Effector memory CD4-positive, alpha-beta T cell (primary cell): ENCODE results near the gene MAP3K5.

Source experiments
- DNase-seq, 3 donors: peaks; one replicate each; pipeline ENCODE4 v3.0.0-alpha.2; 2020
- H3K27ac ChIP-seq: 2 replicates; pipeline ENCODE4 v1.7.0; 2013; ENCODE audit warnings: mild to moderate bottlenecking, low read length, moderate library complexity; ENCODE audit not compliant: insufficient read depth, poor library complexity, severe bottlenecking
- H3K27me3 ChIP-seq: replicated peaks from 2 replicates; pipeline ENCODE4 v1.7.0; 2013; ENCODE audit warnings: mild to moderate bottlenecking, low read length; ENCODE audit not compliant: insufficient read depth, control insufficient read depth, poor library complexity, severe bottlenecking
- H3K36me3 ChIP-seq: 2 replicates; pipeline ENCODE4 v1.7.0; 2013; ENCODE audit warnings: mild to moderate bottlenecking, low read length, moderate library complexity; ENCODE audit not compliant: control insufficient read depth, insufficient read depth
- H3K4me1 ChIP-seq: 2 replicates; pipeline ENCODE4 v1.7.0; 2013; ENCODE audit warnings: low read length, mild to moderate bottlenecking; ENCODE audit not compliant: control insufficient read depth, insufficient read depth, poor library complexity, severe bottlenecking
- H3K4me3 ChIP-seq: 2 replicates; pipeline ENCODE4 v1.7.0; 2013; ENCODE audit warnings: low read length, low read depth, mild to moderate bottlenecking; ENCODE audit not compliant: insufficient read depth, poor library complexity, severe bottlenecking
- H3K9me3 ChIP-seq: 2 replicates; pipeline ENCODE4 v1.7.0; 2013; ENCODE audit warnings: mild to moderate bottlenecking, low read length, moderate library complexity; ENCODE audit not compliant: control insufficient read depth

Gene MAP3K5

GRCh38 chr6:136571496-136571895, 220.8 kb downstream of the MAP3K5 start:
- no peaks in the 10 kb centered on the region for H3K4me1 ChIP-seq
- no peak for DNase-seq
- peaks cover 42% of the 10 kb centered on the region for H3K36me3 ChIP-seq
- no peaks in the 10 kb centered on the region for H3K9me3 ChIP-seq
- H3K4me3 ChIP-seq, result no peak overlapping the region
- H3K27me3 ChIP-seq, result no peaks in the 10 kb centered on the region
- no peak overlapping the region for H3K27ac ChIP-seq

GRCh38 chr6:136571065-136571464, 221.2 kb downstream of the MAP3K5 start:
- Histone ChIP-seq H3K4me1 (no peaks in the 10 kb centered on the region), H3K27ac (no peak overlapping the region), H3K9me3 (no peaks in the 10 kb centered on the region), H3K36me3 (peaks cover 38% of the 10 kb centered on the region), H3K27me3 (no peaks in the 10 kb centered on the region), H3K4me3 (no peak overlapping the region)
- no peak for DNase-seq

- no peak overlapping the region for H3K4me3 ChIP-seq
- DNase-seq, result no peak
- no peaks in the 10 kb centered on the region for H3K27me3 ChIP-seq
- no peak overlapping the region for H3K27ac ChIP-seq
- no peaks in the 10 kb centered on the region for H3K4me1 ChIP-seq
- no peaks in the 10 kb centered on the region for H3K9me3 ChIP-seq
- peaks cover 32% of the 10 kb centered on the region for H3K36me3 ChIP-seq
Observed at GRCh38 chr6:136568129-136568528, 224.1 kb downstream of the MAP3K5 start.

GRCh38 chr6:136567688-136568087, 224.6 kb downstream of the MAP3K5 start:
- no peaks in the 10 kb centered on the region for H3K4me1 ChIP-seq

GRCh38 chr6:136566851-136567250, 225.4 kb downstream of the MAP3K5 start:
- Histone ChIP-seq H3K4me3 (no peak overlapping the region), H3K36me3 (peaks cover 32% of the 10 kb centered on the region), H3K4me1 (no peaks in the 10 kb centered on the region), H3K27ac (no peak overlapping the region), H3K27me3 (no peaks in the 10 kb centered on the region), H3K9me3 (no peaks in the 10 kb centered on the region)
- DNase-seq, result no peak

More at GRCh38 chr6:136567688-136568087, 224.6 kb downstream of the MAP3K5 start:
- H3K27ac ChIP-seq, result no peak overlapping the region
- H3K27me3 ChIP-seq, result no peaks in the 10 kb centered on the region
- H3K4me3 ChIP-seq, result no peak overlapping the region
- H3K36me3 ChIP-seq, result peaks cover 32% of the 10 kb centered on the region
- H3K9me3 ChIP-seq, result no peaks in the 10 kb centered on the region
- DNase-seq, result no peak

GRCh38 chr6:136566007-136566487, 226.2 kb downstream of the MAP3K5 start:
- Histone ChIP-seq H3K4me3 (no peak overlapping the region), H3K36me3 (peaks cover 32% of the 10 kb centered on the region), H3K9me3 (no peaks in the 10 kb centered on the region), H3K27me3 (no peaks in the 10 kb centered on the region), H3K27ac (no peak overlapping the region), H3K4me1 (no peaks in the 10 kb centered on the region)
- DNase-seq, result no peak

GRCh38 chr6:136564180-136564579, 228.1 kb downstream of the MAP3K5 start:
- no peak overlapping the region for H3K27ac ChIP-seq
- H3K4me3 ChIP-seq, result no peak overlapping the region
- DNase-seq, result no peak
- H3K27me3 ChIP-seq, result no peaks in the 10 kb centered on the region
- no peaks in the 10 kb centered on the region for H3K4me1 ChIP-seq
- no peaks in the 10 kb centered on the region for H3K9me3 ChIP-seq
- H3K36me3 ChIP-seq, result peaks cover 37% of the 10 kb centered on the region

- Histone ChIP-seq H3K36me3 (peaks cover 39% of the 10 kb centered on the region), H3K27ac (no peak overlapping the region), H3K9me3 (no peaks in the 10 kb centered on the region), H3K27me3 (no peaks in the 10 kb centered on the region), H3K4me1 (no peaks in the 10 kb centered on the region), H3K4me3 (no peak overlapping the region)
- DNase-seq, result no peak
Observed at GRCh38 chr6:136563386-136564152, 228.7 kb downstream of the MAP3K5 start.

- H3K27ac ChIP-seq, result no peak overlapping the region
- H3K9me3 ChIP-seq, result no peaks in the 10 kb centered on the region
- H3K36me3 ChIP-seq, result peaks cover 44% of the 10 kb centered on the region
- H3K4me3 ChIP-seq, result no peak overlapping the region
- no peaks in the 10 kb centered on the region for H3K27me3 ChIP-seq
- no peak for DNase-seq
- H3K4me1 ChIP-seq, result no peaks in the 10 kb centered on the region
Observed at GRCh38 chr6:136562211-136562610, 230.1 kb downstream of the MAP3K5 start.

GRCh38 chr6:136553166-136553787, 239.0 kb downstream of the MAP3K5 start:
- peaks cover 13% of the 10 kb centered on the region for H3K36me3 ChIP-seq
- H3K9me3 ChIP-seq, result no peaks in the 10 kb centered on the region
- no peak for DNase-seq
- no peak overlapping the region for H3K4me3 ChIP-seq
- peaks cover 13% of the 10 kb centered on the region for H3K27me3 ChIP-seq
- H3K4me1 ChIP-seq, result peaks cover 12% of the 10 kb centered on the region
- no peak overlapping the region for H3K27ac ChIP-seq
